NCI-H526 (cell line): ENCODE results near the gene ACAD11.
"Not testable (repeated sequence)": the region's sequence is repeated elsewhere in the genome, so short reads cannot be mapped to it uniquely, and the experiment has no call there.

Source experiments
- DNase-seq, 2 experiments: peaks; one replicate each; lab custom pipeline; 2025; lab: John Stamatoyannopoulos, UW

The ACAD11 gene

GRCh38 chr3:132645058-132645457 lies 14.6 kb downstream of the ACAD11 start:
- no peak for DNase-seq

DNA sequence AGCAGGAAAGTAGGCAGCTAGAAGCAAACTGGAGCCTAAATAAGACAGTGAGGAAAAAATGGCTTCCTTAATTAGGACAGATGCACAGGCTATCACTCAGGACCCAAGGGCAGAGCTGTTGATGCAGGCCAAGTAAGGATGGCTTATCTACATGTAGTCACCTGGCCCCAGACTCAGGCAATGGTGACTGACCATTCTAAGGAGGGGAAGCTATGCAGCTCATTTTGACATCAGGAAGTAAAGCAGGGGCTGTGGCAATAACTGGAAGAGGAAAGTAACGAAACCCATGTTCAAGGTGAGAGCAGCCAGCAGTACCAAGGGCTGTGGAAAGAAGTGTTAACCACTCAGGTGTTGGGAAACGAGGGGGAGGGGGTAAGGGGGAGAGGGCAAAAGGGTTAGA lies 16.2 kb downstream of the ACAD11 start:
- DNase-seq = no peak

- DNase-seq = no peak
These were observed 17.1 kb downstream of the ACAD11 start for GRCh38 chr3:132642539-132642847.

DNA sequence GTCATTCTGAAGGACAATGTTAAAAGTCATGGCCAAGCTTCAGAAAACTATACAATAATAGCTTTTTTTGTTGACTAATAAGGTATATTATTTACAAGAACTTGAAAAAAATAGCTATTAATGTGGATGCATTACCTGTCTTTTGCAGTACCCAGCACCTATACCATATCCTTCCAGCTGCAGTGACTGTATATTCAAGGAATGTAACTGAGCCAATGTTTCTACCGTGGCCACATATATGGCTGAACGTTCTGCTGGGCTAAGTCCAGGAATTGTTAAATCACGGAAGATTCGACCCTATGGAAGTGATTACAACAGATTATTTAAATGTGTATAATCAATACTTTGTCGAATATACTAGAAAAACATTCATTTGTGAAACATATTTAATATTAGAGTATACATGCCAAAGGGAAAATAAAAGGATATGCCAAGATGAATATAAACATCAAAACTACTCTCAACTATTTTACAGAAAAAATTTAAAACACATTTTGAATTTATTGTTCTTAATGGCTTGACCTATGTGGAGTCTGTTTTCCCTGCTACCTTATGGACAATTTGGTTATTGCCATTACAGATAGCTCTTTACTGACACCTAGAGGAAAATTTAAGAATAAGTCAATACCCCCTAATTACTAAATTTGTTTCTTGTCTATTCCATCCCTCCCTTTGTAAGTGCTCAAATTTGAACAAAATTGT lies 17.6 kb downstream of the ACAD11 start:
- peak; percentile 4 to 66 for DNase-seq

GRCh38 chr3:132641427-132641826 lies 18.2 kb downstream of the ACAD11 start:
- DNase-seq = not testable (repeated sequence)

- DNase-seq = no peak
These were observed 20.9 kb downstream of the ACAD11 start for GRCh38 chr3:132638706-132639105.

GRCh38 chr3:132637590-132637989 lies 22.0 kb downstream of the ACAD11 start:
- no peak for DNase-seq

DNA sequence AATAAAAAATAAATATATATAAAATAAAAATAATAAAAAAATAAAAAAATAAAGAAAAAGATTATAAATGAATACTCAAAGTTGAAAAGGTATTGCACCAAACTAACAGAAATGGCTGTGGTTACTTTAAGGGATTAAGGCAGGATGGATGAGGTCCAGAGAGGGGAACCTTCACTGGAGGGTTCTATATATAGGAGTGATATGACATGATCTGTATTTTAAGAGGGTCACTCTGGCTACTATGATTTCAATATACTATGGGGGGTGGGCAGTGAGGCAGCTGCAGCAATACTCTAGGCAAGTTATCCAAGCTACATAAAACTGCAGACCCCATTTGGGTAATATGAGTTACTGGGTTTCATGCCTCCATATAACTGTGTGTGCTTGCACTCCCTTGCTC lies 24.6 kb downstream of the ACAD11 start:
- no peak for DNase-seq

- no peak for DNase-seq
These were observed 29.0 kb downstream of the ACAD11 start for GRCh38 chr3:132630612-132631011.

DNA sequence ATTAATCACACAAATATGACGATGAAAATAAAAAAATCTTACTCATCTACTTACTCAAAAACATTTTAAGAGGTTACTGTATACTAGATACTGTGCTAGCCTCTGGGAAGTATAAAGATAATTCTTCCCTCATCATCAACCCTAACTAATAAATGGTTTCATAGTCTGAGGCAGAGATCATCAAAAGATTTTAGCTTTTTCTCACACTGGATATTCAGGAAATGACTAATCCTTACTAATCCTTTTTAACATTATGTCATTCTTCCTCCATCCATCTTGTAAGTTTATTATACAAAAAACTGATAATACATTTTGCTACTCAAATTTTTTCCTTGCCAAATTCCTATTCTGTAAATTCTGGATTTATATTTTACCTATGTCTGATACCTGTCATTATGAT lies 29.7 kb downstream of the ACAD11 start:
- DNase-seq = no peak

DNA sequence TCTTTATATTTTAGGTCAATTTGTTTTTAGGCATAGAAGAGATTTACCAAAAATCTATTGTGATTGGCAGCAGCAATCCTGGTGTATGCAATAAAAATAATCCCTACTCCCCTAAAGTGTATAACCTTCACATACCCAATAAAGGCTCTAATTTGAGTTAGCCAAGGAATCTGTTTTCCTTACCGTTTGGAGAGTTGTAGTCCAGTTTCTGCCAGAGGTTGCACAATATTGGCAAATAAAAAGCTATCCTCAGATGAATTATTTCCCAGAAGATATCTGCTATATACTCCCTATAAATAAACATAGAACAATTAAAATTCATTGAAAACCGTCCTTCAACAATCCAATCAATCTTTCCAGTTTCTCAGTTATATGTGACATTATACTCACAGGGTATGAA lies 31.5 kb downstream of the ACAD11 start:
- DNase-seq = no peak

DNA sequence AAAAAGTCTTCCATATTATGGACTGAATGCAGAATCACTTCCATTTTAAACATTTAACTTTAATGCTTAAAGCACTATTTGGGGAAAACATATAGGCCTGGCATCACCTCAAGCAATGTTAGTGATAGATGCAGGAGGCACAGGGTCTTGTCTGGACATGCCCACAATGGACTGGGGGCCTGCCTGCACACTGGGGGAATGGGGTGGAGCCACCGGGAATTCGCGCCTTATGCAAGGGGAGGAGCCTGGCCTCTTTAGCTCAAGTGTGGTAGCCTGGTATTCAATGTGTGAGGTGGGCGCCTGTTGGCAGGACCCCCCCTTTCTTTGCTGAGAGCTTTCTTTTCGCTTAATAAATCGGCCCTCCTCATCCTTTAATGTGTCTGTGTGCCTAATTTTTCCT lies 32.7 kb downstream of the ACAD11 start:
- no peak for DNase-seq

GRCh38 chr3:132625613-132626012 lies 34.0 kb downstream of the ACAD11 start:
- DNase-seq = no peak

DNA sequence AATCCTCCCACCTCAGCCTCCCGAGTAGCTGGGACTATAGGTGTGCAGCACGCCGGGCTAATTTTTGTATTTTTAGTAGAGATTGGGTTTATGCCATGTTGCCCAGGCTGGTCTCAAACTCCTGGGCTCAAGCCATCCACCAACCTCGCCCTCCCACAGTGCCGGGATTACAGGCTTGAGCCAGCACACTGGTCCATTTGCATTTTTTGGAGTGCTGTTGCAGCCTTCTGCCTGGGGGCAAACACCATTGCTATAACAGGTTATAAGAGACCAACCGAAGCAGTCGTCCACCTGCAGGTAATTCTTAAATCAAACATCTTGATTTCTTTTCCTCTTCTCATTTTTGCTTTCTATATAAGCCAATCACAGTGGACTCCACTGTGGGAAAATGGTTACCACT lies 34.8 kb downstream of the ACAD11 start:
- DNase-seq = no peak

DNA sequence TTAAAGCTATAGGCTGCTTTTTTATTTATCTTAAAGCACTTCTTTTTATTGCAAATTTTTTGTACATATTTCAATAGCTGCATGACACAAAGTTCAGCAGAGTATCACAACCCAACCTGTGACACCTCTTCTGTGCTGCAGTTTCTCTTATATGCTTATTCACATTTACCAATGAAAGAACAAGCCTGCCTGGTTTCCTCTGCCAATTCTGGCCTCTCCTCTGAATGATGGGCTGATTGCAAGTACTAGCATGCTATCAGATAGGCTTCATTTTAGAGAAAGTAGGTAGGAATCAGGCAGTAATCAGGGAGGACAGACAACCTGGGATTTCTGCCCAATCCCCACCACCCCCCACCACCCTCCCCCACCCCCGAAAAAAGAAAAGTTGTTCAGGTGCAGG lies 36.0 kb downstream of the ACAD11 start:
- no peak for DNase-seq

DNA sequence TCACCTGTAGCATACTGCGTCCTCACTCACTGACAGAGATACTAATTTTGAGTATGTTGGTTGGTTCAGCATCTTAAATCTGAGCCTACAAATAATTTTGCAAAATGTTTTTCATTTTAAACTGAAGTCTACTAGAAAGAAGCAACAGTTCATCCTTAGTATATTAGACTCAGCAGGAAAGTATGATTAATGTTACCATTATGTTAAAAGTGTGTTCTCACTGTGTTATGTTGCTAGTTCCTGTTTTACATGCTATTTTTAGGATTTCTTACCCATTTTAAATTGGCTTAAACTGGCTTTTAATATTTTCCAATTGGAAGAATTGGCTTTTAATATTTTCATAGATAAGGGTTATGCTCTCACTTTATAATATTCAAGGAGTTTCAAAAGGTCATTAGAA lies 36.8 kb downstream of the ACAD11 start:
- no peak for DNase-seq

DNA sequence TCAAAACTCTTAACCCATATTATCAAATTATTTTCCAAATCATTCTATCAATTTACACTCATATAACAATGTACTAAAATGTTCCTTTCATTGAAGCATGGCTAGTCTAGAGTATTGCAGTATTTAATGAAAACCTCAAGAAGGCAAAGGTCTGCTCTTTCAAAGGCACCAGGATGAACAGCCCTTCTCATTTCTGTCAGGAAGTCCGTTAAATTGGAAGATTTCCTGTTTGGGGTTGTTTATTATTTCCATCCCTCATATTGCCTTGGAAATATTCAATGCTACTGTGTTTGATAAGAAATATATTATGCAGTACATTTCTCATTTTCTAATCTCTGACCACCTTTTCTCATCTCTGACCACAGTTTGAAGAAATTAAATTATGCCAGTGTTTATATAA lies 37.5 kb downstream of the ACAD11 start:
- no peak for DNase-seq

- DNase-seq = no peak
These were observed 42.8 kb downstream of the ACAD11 start for GRCh38 chr3:132616780-132617179.

DNA sequence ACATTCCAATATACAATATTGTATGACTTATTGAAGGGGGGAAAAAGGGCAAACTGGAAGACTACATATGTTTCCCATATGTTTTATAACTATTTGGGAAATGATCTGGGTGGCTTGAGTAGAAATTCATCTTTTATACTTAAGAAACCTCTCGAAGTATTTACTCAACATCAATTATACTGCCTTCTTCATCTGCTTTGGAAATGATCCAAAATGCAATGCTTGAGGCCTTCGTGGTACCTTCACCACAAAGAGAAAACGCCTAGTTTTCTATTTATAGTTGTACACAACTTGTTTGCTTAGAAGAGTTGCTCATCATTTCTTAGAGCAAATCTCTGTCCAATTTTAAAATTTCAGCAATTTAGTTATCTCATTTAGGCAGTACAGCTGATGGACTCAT lies 43.7 kb downstream of the ACAD11 start:
- DNase-seq = no peak

DNA sequence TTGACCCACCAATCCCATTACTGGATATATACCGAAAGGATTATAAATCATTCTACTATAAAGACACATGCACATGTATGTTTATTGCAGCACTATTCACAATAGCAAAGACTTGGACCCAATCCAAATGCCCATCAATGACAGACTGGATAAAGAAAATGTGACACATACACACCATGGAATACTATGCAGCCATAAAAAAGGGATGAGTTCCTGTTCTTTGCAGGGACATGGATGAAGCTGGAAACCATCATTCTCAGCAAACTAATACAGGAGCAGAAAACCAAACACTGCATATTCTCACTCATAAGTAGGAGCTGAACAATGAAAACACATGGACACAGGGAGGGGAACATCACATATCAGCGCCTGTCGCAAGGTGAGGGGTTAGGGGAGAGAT lies 44.3 kb downstream of the ACAD11 start:
- not testable (repeated sequence) for DNase-seq

DNA sequence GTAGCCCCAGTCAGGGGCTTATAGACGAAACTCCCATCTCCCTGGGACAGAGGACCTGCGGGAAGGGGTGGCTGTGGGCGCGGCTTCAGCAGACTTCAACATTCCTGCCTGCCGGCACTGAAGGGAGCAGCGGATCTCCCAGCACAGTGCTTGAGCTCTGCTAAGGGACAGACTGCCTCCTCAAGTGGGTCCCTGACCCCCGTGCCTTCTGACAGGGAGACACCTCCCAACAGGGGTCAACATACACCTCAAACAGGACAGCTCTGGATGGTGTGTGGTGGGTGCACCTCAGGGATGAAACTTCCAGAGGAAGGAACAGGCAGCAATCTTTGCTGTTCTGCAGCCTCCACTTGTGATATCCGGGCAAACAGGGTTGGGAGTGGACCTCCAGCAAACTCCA lies 53.0 kb downstream of the ACAD11 start:
- DNase-seq = not testable (repeated sequence)

GRCh38 chr3:132606085-132606484 lies 53.5 kb downstream of the ACAD11 start:
- no peak for DNase-seq

GRCh38 chr3:132605374-132605792 lies 54.2 kb downstream of the ACAD11 start:
- DNase-seq = no peak

GRCh38 chr3:132600614-132601013 lies 59.0 kb downstream of the ACAD11 start:
- not testable (repeated sequence) for DNase-seq

DNA sequence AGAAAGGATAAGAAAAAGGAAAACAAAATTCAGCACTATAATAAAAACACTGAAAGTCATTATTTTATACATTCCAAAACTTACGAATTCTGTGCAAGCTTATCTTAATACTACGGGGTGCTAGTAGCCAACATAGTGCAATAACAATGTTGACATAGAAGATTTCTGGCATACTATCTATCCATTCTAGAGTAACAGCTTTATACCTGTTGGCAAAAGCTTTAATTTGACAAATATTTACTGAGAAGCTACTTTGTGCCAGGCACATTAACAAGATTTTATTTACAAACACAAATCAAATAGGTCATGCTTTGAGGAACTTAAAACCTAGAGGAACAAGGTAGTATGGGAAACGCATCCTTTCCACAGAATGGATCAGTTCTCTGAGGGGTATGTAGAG lies 61.4 kb downstream of the ACAD11 start:
- no peak for DNase-seq
